ENCODE results near the gene BCKDK. TPM values are rescaled to one million over a fixed set of nuclear protein-coding genes. Genes with fewer than 3 reads are reported as not detected.

BCKDK gene
- total and polyA plus RNA-seq, 2 of the 8 experiments (the other 6 are each of a cell fraction or from before 2014, with no cell fraction given): 49.6 to 77.1 TPM

DNA sequence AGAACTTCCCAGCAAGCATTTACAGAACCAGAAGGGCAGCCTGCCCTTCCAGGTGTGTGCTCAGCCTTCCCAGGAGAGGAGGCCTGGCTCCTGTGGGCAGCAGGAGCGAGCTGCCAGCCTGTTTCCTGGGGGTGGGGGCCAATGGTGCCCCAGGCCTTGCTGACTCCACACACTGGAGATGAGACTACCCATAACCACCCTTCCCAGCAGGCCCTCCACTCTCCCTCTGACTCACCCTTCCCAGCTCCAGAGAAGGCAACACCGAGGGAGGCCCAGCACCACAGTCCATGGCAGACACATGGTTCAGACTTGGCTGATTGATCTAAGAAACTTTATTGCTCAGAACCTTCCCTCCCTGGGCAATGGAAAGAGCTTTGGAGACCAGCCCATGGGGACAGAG, 17.6 kb upstream of the BCKDK start:
- Histone ChIP-seq H2AFZ (ENCODE audit: low read length) (no peak overlapping the region), H3K23ac (ENCODE audit: insufficient read length) (no peak overlapping the region), H3K36me3 (ENCODE audit: control insufficient read depth in 2 of 4, insufficient read depth in 4 of 4, low read length in 3 of 4) (peaks cover 0 to 15% (median 4%) of the 10 kb centered on the region in 4 experiments; a peak in 5 of 8 replicates), H3K56ac (replicated peaks; ENCODE audit: insufficient read length, low read depth, low read length) (no peak overlapping the region), H3K4ac (replicated peaks; ENCODE audit: insufficient read length, low read depth, low read length) (no peak overlapping the region), H2BK120ac (replicated peaks; ENCODE audit: low read depth, low read length) (no peak overlapping the region), H3K27me3 (replicated peaks in 1 of 4; ENCODE audit: control insufficient read depth in 3 of 4, extremely low read depth in 1 of 4, insufficient read depth in 3 of 4, low read length in 3 of 4) (no peaks in the 10 kb centered on the region), H4K5ac (ENCODE audit: insufficient read length, low read depth, low read length) (no peak overlapping the region), H2BK5ac (ENCODE audit: low read depth, low read length) (no peak overlapping the region), H4K20me1 (replicated peaks in 1 of 2; ENCODE audit: control insufficient read depth in 1 of 2, insufficient read depth in 2 of 2, low read length in 2 of 2) (peaks cover 8 to 22% of the 10 kb centered on the region in 2 experiments), H3K9ac (replicated peaks in 1 of 4; ENCODE audit: extremely low read depth in 1 of 4, low read depth in 3 of 4, low read length in 3 of 4) (no peak overlapping the region), H2BK20ac (ENCODE audit: low read length) (no peak overlapping the region), H3K23me2 (ENCODE audit: low read depth, low read length) (peaks cover 10% of the 10 kb centered on the region), H2AK5ac (ENCODE audit: low read depth, low read length) (no peak overlapping the region), H3K9me3 (ENCODE audit: insufficient read depth in 2 of 2, low read depth in 1 of 2, low read length in 1 of 2) (no peaks in the 10 kb centered on the region), H3K79me2 (ENCODE audit: control insufficient read depth in 1 of 2, insufficient read depth in 2 of 2, low read length in 2 of 2) (peaks cover 0 to 7% of the 10 kb centered on the region in 2 experiments; a peak in 1 of 4 replicates), H3K14ac (ENCODE audit: insufficient read length) (no peak overlapping the region), H3K4me3 (ENCODE audit: extremely low read depth in 1 of 4, insufficient read depth in 2 of 4, low read depth in 3 of 4, low read length in 4 of 4) (no peak overlapping the region), H3K4me1 (replicated peaks in 1 of 4; ENCODE audit: control insufficient read depth in 3 of 4, insufficient read depth in 4 of 4, low read length in 3 of 4) (peaks cover 0 to 9% (median 3%) of the 10 kb centered on the region in 4 experiments; a peak in 4 of 7 replicates), H2BK15ac (ENCODE audit: low read length) (no peak overlapping the region), H4K8ac (ENCODE audit: extremely low read depth, insufficient read depth, low read length) (no peak overlapping the region; the same call in 1 of the 2 replicates), H3K18ac (ENCODE audit: extremely low read depth, low read length) (no peak overlapping the region), H3K4me2 (ENCODE audit: insufficient read depth in 1 of 2, low read depth in 2 of 2, low read length in 2 of 2) (no peak overlapping the region), H3K79me1 (ENCODE audit: low read depth, low read length) (peaks cover 10% of the 10 kb centered on the region), H3K27ac (ENCODE audit: low read depth, low read length) (no peak overlapping the region), H4K91ac (replicated peaks; ENCODE audit: insufficient read length, low read length) (no peak overlapping the region), H2BK12ac (ENCODE audit: low read depth, low read length) (no peak overlapping the region)
- no peak for FAIRE-seq
- POLR2A ChIA-PET (ENCODE audit: partially characterized antibody): interaction anchor here (1.1 to 4.2 kb wide), 3 partner anchors 9 to 27 kb away, joined by 3 to 26 read pairs (median 6); partner anchors contain the start of gene KAT8
- CTCF ChIA-PET (ENCODE audit: partially characterized antibody): interaction anchor here (3.0 kb wide), 1 partner anchor 11 kb away, joined by 14 read pairs; no protein-coding TSS in a partner anchor
- no peak for DNase-seq (ENCODE audit: low read depth in 1 of 2, low spot score in 2 of 2)
- WGBS, 2 experiments (ENCODE audit: extremely low coverage in 1 of 2, insufficient coverage in 1 of 2, insufficient read length in 1 of 2, insufficient replicate concordance in 2 of 2, low coverage in 1 of 2, low lambda C conversion rate in 2 of 2, missing lambda C conversion rate in 1 of 2): 96% methylated on average over 2 of the region's 2 CpGs; no CpG with 5 or more reads in 1 of the 2 experiments
- TF ChIP-seq SUZ12 (IDR thresholded peaks at IDR 0.05; ENCODE audit: low read length) (no peak), ATF2 (IDR thresholded peaks at IDR 0.05; ENCODE audit: low read length) (no peak), RNF2 (IDR thresholded peaks at IDR 0.05; ENCODE audit: borderline replicate concordance, low read depth, low read length, missing control alignments, poor library complexity, severe bottlenecking) (no peak), SP4 (IDR thresholded peaks at IDR 0.05; ENCODE audit: low read length) (no peak), SP1 (IDR thresholded peaks at IDR 0.05; ENCODE audit: low read depth, low read length) (no peak), SP2 (IDR thresholded peaks at IDR 0.05; ENCODE audit: low read length) (no peak), POLR2A (IDR thresholded peaks at IDR 0.05; ENCODE audit: control extremely low read depth in 1 of 2, low read depth in 2 of 2, low read length in 2 of 2) (no peak), TAF1 (IDR thresholded peaks at IDR 0.05; ENCODE audit: low read depth, low read length) (no peak)
- TF ChIP-seq, protein P1, sequence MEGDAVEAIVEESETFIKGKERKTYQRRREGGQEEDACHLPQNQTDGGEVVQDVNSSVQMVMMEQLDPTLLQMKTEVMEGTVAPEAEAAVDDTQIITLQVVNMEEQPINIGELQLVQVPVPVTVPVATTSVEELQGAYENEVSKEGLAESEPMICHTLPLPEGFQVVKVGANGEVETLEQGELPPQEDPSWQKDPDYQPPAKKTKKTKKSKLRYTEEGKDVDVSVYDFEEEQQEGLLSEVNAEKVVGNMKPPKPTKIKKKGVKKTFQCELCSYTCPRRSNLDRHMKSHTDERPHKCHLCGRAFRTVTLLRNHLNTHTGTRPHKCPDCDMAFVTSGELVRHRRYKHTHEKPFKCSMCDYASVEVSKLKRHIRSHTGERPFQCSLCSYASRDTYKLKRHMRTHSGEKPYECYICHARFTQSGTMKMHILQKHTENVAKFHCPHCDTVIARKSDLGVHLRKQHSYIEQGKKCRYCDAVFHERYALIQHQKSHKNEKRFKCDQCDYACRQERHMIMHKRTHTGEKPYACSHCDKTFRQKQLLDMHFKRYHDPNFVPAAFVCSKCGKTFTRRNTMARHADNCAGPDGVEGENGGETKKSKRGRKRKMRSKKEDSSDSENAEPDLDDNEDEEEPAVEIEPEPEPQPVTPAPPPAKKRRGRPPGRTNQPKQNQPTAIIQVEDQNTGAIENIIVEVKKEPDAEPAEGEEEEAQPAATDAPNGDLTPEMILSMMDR (IDR thresholded peaks at IDR 0.05; ENCODE audit: control extremely low read depth in 1 of 3, insufficient read depth in 1 of 3, low read depth in 1 of 3, low read length in 3 of 3): no peak
